Right forelimb (tissue), 1 donor: ENCODE measurements around the gene TSC22D1.

ENCODE experiments used
- DNase-seq: peaks from one replicate; pipeline ENCODE4 v3.0.0-alpha.2; 2018

Gene TSC22D1

GRCh38 chr13:44449999-44450821 is 125.9 kb downstream of the TSC22D1 start:
- DNase-seq, result no peak

DNA sequence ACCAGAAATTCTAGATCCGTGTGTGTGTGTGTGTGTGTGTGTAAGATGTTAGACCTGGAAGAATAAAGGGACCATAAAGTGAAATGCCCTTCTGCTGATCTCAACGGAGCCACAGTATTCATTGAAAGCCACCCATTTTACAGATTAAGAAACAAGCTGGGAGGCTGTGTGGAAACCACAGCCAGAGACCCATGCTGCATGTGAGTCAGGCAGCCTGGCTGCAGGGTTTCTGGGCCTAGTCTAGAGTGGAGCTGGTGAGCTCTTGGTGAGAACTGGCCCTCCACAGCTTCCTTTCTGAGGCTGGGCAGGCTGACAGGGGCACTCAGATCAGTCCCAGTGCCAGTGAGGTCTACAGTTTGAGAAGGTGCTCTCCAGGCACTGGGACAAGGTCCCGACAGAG is 127.3 kb downstream of the TSC22D1 start:
- no peak for DNase-seq

DNA sequence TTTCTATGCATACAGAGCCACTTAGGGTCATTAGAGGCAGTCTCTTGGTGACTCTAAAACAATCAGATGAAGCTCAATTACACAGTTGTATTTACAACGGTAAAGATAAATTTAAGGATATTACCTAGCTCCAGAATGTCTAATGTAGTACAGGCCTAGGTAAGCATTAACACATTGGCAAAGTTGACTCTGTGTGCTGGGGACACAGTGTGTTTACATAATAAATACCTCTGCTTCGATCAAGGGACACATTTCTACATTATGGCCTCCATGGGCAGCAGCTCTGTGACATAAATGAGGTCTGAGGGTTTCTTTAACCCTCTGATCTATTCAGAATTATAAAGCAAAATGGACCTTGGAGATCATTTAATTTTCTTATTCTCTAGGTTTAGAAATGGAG is 127.8 kb downstream of the TSC22D1 start:
- no peak for DNase-seq

GRCh38 chr13:44447783-44448321 is 128.3 kb downstream of the TSC22D1 start:
- no peak for DNase-seq

- DNase-seq, result no peak
These were observed 136.0 kb downstream of the TSC22D1 start for GRCh38 chr13:44440046-44440608.

- DNase-seq, result no peak
These were observed 136.6 kb downstream of the TSC22D1 start for GRCh38 chr13:44439452-44440024.

- no peak for DNase-seq
These were observed 137.9 kb downstream of the TSC22D1 start for GRCh38 chr13:44438234-44438579.

- peak; percentile 41 for DNase-seq
These were observed 138.5 kb downstream of the TSC22D1 start for GRCh38 chr13:44437356-44438233.

DNA sequence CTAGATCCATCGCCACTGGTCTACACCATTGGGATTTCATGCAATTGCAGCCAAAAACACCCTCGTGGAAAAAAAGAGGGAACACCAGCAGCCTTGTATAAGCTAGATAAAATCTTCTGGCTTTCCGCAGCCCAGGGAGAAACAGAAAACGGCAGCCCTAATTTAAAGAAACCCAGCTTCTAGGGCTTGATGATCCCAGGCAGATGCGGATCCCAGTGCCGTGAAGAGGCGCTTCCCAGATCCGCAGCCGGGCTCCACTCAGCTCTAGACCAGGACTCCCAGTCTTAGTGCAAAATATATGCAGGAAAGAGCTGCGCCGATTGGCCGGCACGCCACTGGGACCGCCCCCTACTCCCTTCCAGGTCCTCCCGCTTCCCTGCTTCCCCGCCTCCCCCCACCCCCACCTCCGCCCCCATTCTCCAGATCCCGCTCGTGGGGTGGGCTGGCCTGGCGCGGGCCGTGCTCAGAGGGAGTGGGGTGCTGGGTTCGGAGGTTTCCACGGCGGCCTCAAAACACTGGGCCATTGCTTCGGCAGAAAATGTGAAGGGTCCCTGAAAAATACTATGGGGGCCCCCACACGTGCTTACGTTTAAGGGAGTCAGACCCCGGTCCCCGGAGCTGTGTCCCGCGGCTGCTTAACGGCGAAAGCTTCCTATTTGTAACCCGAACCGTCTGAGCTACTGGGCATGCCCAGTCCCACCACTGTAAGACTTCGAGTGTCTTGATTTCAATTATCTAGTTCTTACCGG is 139.4 kb downstream of the TSC22D1 start:
- DNase-seq, result peak; percentile 97

DNA sequence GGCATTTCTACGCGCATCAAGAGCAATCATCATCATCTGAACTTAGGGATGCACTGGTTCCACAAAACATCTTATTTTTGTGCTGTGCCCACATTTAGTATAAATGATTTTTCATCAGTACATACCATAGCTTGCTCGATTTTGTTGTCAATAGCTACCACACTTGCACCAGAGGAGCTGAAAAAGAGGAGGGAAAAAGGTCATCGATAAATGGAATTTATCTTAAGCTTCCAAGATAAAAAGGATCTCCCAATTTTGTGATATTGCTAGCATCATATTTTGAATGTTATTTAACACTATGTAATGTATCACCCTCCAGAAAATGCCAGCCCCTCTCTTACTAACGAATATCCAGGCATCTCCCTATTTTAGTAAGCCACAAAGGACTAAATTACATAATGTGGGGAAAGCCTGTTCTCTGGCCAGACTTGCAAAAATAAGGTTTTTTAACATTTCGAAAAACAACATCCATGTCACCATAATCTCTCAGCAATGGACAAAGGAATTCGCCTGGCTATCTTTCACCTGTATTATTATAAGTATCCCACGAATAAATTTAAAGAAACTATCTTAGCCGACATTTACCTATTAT is 140.1 kb downstream of the TSC22D1 start:
- DNase-seq, result no peak

DNA sequence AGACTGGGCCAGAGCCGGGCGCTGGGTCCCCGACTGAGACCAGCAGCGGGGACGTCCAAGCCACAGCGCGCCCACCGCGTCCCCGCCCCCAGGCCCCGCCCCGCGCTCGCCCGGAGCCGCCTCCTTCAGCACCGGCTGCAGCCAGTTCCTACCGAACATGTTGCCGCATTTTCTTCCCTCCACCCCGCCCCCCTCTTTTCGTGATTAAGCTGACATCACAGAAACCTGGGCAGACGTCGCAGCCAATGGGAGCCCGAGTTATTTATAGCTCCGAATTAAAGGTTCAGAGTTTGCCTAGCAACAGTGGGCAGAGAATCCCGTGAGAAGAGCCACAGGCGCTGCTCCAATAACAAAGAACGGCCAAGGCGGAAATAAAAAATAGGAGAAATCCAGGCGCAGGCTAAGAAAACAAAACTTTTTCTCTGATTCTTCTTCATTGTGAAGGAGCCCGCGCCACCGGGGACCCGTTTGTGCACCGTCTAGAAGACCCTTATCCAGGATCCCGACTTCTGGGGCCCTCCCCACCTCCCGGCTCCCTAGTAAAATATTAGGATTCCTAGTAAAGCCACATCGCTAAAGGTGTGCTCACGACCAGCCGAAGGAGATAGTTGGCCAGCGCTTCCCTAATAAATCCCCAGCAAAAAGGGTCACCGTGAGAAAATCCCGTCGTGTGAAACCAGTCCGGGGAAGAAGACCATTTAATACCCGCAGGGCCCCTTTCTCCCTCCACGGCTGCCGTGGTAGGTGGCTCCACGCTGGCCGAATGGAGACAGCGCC is 140.8 kb downstream of the TSC22D1 start:
- DNase-seq, result peak; percentile 97

DNA sequence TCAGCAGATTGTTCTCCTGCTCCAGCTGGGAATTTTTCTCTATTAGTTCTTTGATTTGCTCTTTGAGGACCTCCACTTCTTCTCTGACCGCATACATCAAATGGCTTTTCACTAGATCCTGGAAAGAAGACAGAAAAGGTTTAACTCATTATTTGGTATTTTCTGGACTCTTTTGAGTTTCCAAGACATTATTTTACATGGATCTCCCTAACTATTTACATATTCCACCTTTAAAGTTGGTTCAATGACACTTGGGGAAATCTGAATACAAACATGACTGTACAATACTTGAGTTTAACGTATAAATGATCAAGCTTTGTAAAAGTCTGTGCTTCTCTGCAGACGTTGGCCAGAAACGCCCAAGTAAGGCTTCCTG is 141.4 kb downstream of the TSC22D1 start:
- no peak for DNase-seq

- DNase-seq, result peak; percentile 48
These were observed 142.0 kb downstream of the TSC22D1 start for GRCh38 chr13:44433863-44434765.

- peak; percentile 42 for DNase-seq
These were observed 143.5 kb downstream of the TSC22D1 start for GRCh38 chr13:44432650-44433049.

GRCh38 chr13:44431150-44431549 is 145.0 kb downstream of the TSC22D1 start:
- DNase-seq, result peak; percentile 19

- no peak for DNase-seq
These were observed 146.8 kb downstream of the TSC22D1 start for GRCh38 chr13:44429311-44429710.

DNA sequence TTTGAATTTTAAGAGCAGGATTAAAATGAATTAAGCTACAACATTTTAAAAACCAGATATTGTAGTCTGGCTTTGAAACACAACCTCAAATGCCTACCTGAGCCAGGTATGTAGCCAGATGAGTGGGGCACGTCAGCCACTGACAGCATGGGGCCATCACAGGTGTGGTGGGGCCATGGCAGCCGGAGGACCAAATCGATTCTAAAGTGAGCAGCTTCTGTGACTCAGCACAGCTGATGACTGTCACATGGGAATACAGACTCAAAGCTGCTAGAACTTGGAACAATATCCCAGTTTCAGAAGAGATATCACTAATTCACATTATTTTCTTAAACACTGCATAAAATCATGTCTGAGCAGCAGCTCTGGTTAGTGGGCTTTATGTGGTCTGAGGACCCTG is 149.7 kb downstream of the TSC22D1 start:
- DNase-seq, result no peak

DNA sequence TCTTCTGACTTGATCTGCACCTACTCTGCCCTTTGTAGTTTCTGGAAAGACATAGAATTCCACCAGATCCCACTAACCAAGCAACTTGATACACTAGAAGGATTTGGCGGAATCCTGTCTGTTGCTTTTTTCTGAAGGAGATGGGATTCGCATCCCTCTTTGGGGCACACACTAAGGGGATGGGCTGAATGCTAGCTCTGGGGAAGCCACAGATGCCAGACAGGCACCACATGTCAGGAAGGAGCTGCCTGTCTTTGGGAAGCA is 150.4 kb downstream of the TSC22D1 start:
- no peak for DNase-seq

GRCh38 chr13:44425041-44425814 is 150.9 kb downstream of the TSC22D1 start:
- DNase-seq, result peak; percentile 26
